NCI-H2029 treated with DMSO at 0.1 percent for 48 hours (cell line): Measurements from ENCODE around the gene CMPK2.
"Not testable (repeated sequence)": the region's sequence is repeated elsewhere in the genome, so short reads cannot be mapped to it uniquely, and the experiment has no call there.

Source experiments
- DNase-seq: peaks from one replicate; lab custom pipeline; 2025; lab: John Stamatoyannopoulos, UW

CMPK2 gene

GRCh38 chr2:6865346-6866274 lies at the start of gene CMPK2:
Gene CMPK2, minus strand, starts transcription at chr2:6865907. Its CDS starts 211 bp downstream, at chr2:6865696.
- DNase-seq = peak; percentile 16

- DNase-seq = no peak
These were observed 49.7 kb upstream of the CMPK2 start for GRCh38 chr2:6915399-6915798.

GRCh38 chr2:6914828-6915227 lies 49.1 kb upstream of the CMPK2 start:
- no peak for DNase-seq

- no peak for DNase-seq
These were observed 47.9 kb upstream of the CMPK2 start for GRCh38 chr2:6913415-6914157.

- DNase-seq = no peak
These were observed 46.0 kb upstream of the CMPK2 start for GRCh38 chr2:6911721-6912120.

GRCh38 chr2:6909431-6910385 lies 44.0 kb upstream of the CMPK2 start:
- no peak for DNase-seq

- DNase-seq = no peak
These were observed 42.6 kb upstream of the CMPK2 start for GRCh38 chr2:6908291-6908690.

GRCh38 chr2:6906165-6906741 lies 40.5 kb upstream of the CMPK2 start:
- no peak for DNase-seq

- no peak for DNase-seq
These were observed 40.0 kb upstream of the CMPK2 start for GRCh38 chr2:6905668-6906067.

GRCh38 chr2:6902581-6902980 lies 36.9 kb upstream of the CMPK2 start:
- not testable (repeated sequence) for DNase-seq

GRCh38 chr2:6896930-6897759 lies 31.4 kb upstream of the CMPK2 start:
- DNase-seq = no peak

GRCh38 chr2:6893876-6894482 lies 28.3 kb upstream of the CMPK2 start:
- DNase-seq = no peak

GRCh38 chr2:6888724-6889123 lies 23.0 kb upstream of the CMPK2 start:
- no peak for DNase-seq

GRCh38 chr2:6887751-6888192 lies 22.1 kb upstream of the CMPK2 start:
- DNase-seq = no peak

- no peak for DNase-seq
These were observed 20.3 kb upstream of the CMPK2 start for GRCh38 chr2:6885968-6886367.

GRCh38 chr2:6885551-6885950 lies 19.8 kb upstream of the CMPK2 start:
- DNase-seq = no peak

GRCh38 chr2:6883448-6884122 lies 17.9 kb upstream of the CMPK2 start:
- DNase-seq = no peak

GRCh38 chr2:6881516-6881915 lies 15.8 kb upstream of the CMPK2 start:
- no peak for DNase-seq

- no peak for DNase-seq
These were observed 15.3 kb upstream of the CMPK2 start for GRCh38 chr2:6881046-6881445.
